ENCODE data around the gene CLBA1. TPM values are rescaled to one million over a fixed set of nuclear protein-coding genes. Genes with fewer than 3 reads are reported as not detected.

Gene CLBA1
- total and polyA plus RNA-seq, 3 experiments from 2014 or later, result 0.32 to 3.9 (median 3.8) TPM

DNA sequence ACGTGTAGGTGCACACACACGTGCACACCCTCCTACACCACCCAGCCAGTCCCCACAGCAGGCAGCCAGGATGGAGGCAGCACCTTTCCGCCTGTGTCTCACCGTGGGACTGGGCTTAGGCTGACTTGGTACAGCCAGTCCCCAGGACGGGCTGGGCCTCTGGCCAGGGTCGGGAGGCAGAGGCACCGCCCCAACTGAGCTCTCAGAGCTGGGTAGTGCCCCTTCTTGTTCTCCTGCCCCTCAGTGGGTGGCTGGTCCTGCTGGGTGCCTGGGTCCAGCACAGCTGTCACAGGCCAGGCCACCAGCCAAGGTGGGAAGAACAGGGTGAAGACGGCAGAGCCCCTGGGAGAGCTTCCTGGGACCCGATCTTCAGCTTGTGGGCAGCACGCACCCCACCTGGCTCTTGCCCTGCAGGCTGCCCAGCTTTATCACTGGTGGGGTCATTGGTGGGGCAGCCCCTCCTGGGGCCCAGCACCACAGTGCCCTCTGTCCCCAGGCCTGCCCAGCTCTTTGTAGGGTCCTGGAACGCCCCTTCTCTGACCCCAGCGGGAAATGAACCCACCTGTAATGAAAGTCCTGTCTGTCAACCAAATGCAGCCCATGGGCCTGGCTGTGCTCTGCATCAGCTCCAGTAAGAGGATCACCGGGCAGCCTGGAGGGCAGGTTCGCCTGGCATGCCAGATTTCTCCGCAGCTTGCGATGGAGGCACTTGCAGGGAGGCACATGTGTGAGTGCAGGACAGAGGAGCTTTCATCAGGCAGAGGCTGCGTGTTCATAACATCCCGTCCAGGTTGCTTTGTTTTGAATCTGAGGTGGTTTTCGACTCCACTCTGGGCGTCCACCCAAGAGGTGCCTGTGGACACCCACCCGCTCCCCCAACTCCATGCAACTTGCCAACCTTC lies 20.6 kb downstream of the CLBA1 start:
- CTCF ChIA-PET, result interaction anchor here (1.1 to 2.1 kb wide), 2 partner anchors 12 kb away, joined by 3 to 6 read pairs; no protein-coding TSS in a partner anchor
- Histone ChIP-seq H3K36me3 (ENCODE audit: insufficient read depth, low read length) (peaks cover 17% of the 10 kb centered on the region), H3K4me3 (ENCODE audit: low read length) (no peak overlapping the region), H3K27ac (ENCODE audit: low read depth, low read length) (no peak overlapping the region), H3K9me3 (ENCODE audit: low read length) (no peaks in the 10 kb centered on the region), H3K4me1 (ENCODE audit: insufficient read depth, low read length) (no peaks in the 10 kb centered on the region), H3K27me3 (ENCODE audit: insufficient read depth, low read length, poor library complexity, severe bottlenecking) (no peaks in the 10 kb centered on the region)
- Mint-ChIP-seq H3K27ac (peak overlapping the region in 3 of 8 donors; percentile 8 to 61 (median 36)), H3K27me3 (no peaks in the 10 kb centered on the region), H3K4me1 (no peaks in the 10 kb centered on the region), H3K36me3 (peaks cover 0 to 36% (median 4%) of the 10 kb centered on the region in 3 donors), H3K9me3 (no peaks in the 10 kb centered on the region), H3K4me3 (no peak overlapping the region)
- POLR2A ChIA-PET, result no interaction called here
- DNase-seq, result no peak

DNA sequence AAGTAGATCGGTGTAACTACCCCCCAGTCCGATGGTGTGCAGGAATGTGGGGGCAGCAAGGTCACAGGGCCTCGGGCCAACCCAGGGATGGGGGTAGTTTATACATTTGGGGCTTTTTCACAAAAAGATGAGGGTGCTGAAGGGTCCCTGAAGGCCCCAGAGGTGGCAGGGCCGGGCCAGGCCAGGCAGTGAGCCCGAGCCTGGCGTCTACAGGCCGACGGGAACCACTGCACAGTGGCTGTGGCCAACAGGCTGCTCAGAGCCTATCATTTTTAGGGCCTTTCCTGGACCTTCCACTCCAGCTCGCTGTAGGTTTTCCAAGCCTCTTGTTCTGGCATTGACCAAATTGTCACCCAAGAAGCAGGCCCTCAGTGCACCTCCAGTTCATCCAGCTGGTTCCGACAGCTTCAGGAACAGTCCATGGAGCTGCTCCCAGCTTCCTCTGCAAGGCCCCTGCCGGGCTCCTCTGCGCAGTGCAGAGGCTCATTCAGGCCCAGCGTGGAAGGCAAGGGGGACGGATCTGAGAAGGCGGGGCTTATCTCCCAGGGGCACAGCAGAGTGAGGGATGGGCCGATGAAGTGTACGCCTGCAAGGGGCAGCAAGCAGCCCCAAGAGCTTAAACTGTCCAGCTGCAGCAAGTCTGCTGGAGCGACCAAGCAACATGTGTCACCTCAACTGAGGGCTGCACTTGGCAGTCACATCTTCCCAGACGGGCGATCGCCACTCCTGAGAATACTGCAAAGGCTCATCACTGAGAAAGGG lies 21.4 kb downstream of the CLBA1 start:
- Histone ChIP-seq H3K4me3 (ENCODE audit: low read length) (no peak overlapping the region), H3K9me3 (ENCODE audit: low read length) (no peaks in the 10 kb centered on the region), H3K27ac (ENCODE audit: low read depth, low read length) (no peak overlapping the region), H3K4me1 (ENCODE audit: insufficient read depth, low read length) (no peaks in the 10 kb centered on the region), H3K36me3 (ENCODE audit: insufficient read depth, low read length) (peaks cover 25% of the 10 kb centered on the region), H3K27me3 (ENCODE audit: insufficient read depth, low read length, poor library complexity, severe bottlenecking) (no peaks in the 10 kb centered on the region)
- ChIA-PET CTCF (interaction anchor here (1.1 to 2.1 kb wide), 2 partner anchors 12 to 13 kb away, joined by 3 to 6 read pairs; no protein-coding TSS in a partner anchor), POLR2A (no interaction called here)
- Mint-ChIP-seq H3K27me3 (no peaks in the 10 kb centered on the region), H3K4me3 (no peak overlapping the region), H3K9me3 (no peaks in the 10 kb centered on the region), H3K27ac (peak overlapping the region in 3 of 8 donors; percentile 36 to 61 (median 57)), H3K4me1 (peaks cover 3 to 5% (median 4%) of the 10 kb centered on the region in 3 donors), H3K36me3 (peaks cover 0 to 44% (median 4%) of the 10 kb centered on the region in 3 donors)
- no peak for DNase-seq

DNA sequence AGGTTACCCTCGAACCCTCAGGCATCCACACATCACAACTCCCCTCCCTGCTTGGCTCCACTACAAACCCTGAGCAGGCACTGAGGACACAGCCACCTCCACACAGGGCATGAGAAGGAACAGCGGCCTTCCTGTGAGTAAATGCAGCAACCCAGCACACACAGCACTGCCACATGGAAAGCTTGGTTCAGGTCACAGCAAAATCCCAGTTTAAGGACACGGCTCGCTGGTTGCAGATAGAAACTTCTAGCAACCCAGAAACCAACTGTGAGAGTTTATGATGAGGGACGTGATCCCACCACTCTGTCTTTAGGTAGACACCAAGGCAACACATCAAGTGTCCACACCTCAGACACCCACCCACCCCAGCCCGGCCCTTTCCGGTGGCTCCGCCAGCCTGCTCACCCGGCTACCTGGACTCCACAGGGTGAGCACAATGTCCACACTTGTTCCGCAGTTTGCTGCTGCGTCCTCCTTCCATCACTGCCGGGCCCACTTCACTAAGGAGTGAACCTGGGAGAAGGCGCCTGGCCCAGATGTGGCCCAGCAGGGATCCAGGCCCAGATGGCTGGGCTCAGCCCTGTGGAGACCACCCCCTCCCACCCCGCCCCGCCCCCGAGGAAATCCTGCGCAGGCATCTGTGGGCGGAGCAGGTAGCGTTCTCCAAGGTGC lies 22.1 kb downstream of the CLBA1 start:
- H3K4me3 Mint-ChIP-seq, result no peak overlapping the region
- CTCF ChIA-PET, result no interaction called here
- H3K4me3 ChIP-seq (ENCODE audit: low read length), result no peak overlapping the region
- H3K27ac Mint-ChIP-seq, result peak overlapping the region in 2 of 8 donors; percentile 29 to 57
- POLR2A ChIA-PET, result no interaction called here
- DNase-seq, result no peak
- no peaks in the 10 kb centered on the region for H3K9me3 Mint-ChIP-seq
- H3K36me3 ChIP-seq (ENCODE audit: insufficient read depth, low read length), result peaks cover 25% of the 10 kb centered on the region
- no peak overlapping the region for H3K27ac ChIP-seq (ENCODE audit: low read depth, low read length)
- no peaks in the 10 kb centered on the region for H3K27me3 Mint-ChIP-seq
- H3K4me1 Mint-ChIP-seq, result peaks cover 7 to 12% (median 10%) of the 10 kb centered on the region in 3 donors
- H3K36me3 Mint-ChIP-seq, result peaks cover 0 to 51% (median 7%) of the 10 kb centered on the region in 3 donors
- H3K9me3 ChIP-seq (ENCODE audit: low read length), result no peaks in the 10 kb centered on the region
- H3K27me3 ChIP-seq (ENCODE audit: insufficient read depth, low read length, poor library complexity, severe bottlenecking), result no peaks in the 10 kb centered on the region
- no peaks in the 10 kb centered on the region for H3K4me1 ChIP-seq (ENCODE audit: insufficient read depth, low read length)

DNA sequence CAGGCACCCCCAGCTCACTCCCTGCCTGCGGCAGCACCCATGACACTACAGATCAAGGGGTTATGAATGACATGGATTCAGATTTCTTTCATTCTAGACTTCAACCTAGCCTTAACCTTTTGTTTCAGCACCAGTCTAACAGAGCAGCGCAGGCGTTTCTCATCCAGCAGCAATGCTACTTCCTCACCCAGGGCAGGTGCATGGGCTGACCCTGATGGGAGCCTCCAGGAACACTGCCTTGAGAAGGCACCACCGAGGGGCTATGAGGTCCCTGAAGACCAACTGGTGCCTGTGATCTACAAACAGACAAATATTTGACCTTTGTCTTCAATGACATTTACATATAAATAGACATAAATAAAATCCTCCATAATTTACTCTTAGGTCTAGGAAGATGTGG lies 24.5 kb downstream of the CLBA1 start:
- DNase-seq, result no peak
- CTCF ChIA-PET, result interaction anchor here (1.4 kb wide), 1 partner anchor 9 kb away, joined by 5 read pairs; no protein-coding TSS in a partner anchor
- POLR2A ChIA-PET, result no interaction called here
- Histone ChIP-seq H3K4me1 (ENCODE audit: insufficient read depth, low read length) (peaks cover 12% of the 10 kb centered on the region), H3K27me3 (ENCODE audit: insufficient read depth, low read length, poor library complexity, severe bottlenecking) (no peaks in the 10 kb centered on the region), H3K36me3 (ENCODE audit: insufficient read depth, low read length) (peaks cover 25% of the 10 kb centered on the region), H3K9me3 (ENCODE audit: low read length) (no peaks in the 10 kb centered on the region), H3K27ac (ENCODE audit: low read depth, low read length) (no peak overlapping the region), H3K4me3 (ENCODE audit: low read length) (no peak overlapping the region)
- Mint-ChIP-seq H3K27me3 (no peaks in the 10 kb centered on the region), H3K36me3 (peaks cover 0 to 55% (median 7%) of the 10 kb centered on the region in 3 donors), H3K4me1 (peaks cover 30 to 36% (median 34%) of the 10 kb centered on the region in 3 donors), H3K9me3 (no peaks in the 10 kb centered on the region), H3K27ac (peak overlapping the region in 3 of 8 donors; percentile 3 to 60 (median 41)), H3K4me3 (no peak overlapping the region)

DNA sequence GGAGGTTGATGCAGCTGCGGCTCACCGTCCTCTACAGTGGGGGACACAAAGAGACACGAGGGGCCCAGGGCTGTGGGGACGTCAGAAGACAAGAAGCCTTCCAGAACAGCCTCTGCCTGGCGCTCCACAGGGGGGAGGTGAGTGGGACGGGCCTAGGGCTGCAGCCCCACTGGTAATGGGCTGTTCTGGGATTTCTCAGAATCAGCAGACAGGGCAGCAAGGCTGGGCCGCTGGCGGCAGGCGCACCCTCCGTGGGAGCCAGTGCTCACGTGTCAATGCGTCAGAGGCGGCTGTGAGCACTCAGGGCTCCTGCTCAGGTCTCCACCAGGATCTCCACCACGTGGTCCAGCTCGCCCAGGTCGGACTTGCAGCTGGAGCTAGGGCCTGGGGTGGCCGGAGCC lies 25.3 kb downstream of the CLBA1 start:
- Histone ChIP-seq H3K4me3 (ENCODE audit: low read length) (no peak overlapping the region), H3K9me3 (ENCODE audit: low read length) (no peaks in the 10 kb centered on the region), H3K27me3 (ENCODE audit: insufficient read depth, low read length, poor library complexity, severe bottlenecking) (no peaks in the 10 kb centered on the region), H3K4me1 (ENCODE audit: insufficient read depth, low read length) (peaks cover 20% of the 10 kb centered on the region), H3K36me3 (ENCODE audit: insufficient read depth, low read length) (peaks cover 25% of the 10 kb centered on the region), H3K27ac (ENCODE audit: low read depth, low read length) (no peak overlapping the region)
- ChIA-PET CTCF (interaction anchor here (1.0 to 1.4 kb wide), 2 partner anchors 9 to 11 kb away, joined by 4 to 5 read pairs; partner anchors contain the start of gene CDCA4), POLR2A (interaction anchor here (0.6 kb wide), 1 partner anchor 1666 kb away, joined by 3 read pairs; no protein-coding TSS in a partner anchor)
- Mint-ChIP-seq H3K4me3 (no peak overlapping the region), H3K27ac (no peak overlapping the region), H3K36me3 (peaks cover 0 to 57% (median 7%) of the 10 kb centered on the region in 3 donors), H3K27me3 (no peaks in the 10 kb centered on the region), H3K4me1 (peaks cover 37 to 43% (median 41%) of the 10 kb centered on the region in 3 donors), H3K9me3 (no peaks in the 10 kb centered on the region)
- no peak for DNase-seq

DNA sequence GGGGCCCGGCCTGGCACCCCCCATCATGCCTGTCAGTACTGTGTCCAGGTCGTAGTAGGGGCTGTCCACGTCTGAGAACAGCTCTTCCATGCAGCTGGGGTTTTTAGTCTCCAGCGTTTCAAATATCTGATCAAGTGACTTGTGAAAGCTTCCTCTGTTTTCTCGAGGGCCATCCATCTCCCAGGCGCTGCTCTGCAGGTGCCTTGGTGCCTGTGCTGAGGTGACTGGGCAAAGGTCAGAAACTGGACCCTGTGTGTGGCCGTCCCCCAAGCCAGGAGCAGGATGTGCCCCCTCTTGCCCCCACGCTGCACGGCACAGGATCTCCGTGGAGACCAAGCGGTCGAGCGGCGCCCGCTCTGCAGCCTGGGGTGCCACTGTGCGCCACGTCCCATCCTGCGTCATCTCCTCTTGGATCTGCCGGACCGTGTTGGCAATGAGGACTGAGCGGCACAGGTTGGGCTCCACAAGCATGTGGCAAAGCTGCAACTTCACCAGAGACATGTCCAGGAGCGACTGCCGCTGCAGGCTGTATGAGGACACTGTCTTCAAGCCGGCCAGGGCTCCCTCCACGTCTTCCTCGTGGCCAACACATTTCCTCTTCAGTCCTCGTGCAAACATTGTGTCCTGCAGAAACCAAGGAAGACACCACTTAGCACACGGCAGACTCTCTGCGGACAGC lies 25.9 kb downstream of the CLBA1 start:
- H3K4me3 ChIP-seq (ENCODE audit: low read length), result no peak overlapping the region
- DNase-seq, result no peak
- Mint-ChIP-seq H3K27ac (peak overlapping the region in 3 of 8 donors; percentile 45 to 76 (median 46)), H3K36me3 (peaks cover 0 to 60% (median 9%) of the 10 kb centered on the region in 3 donors), H3K4me3 (no peak overlapping the region), H3K27me3 (no peaks in the 10 kb centered on the region), H3K9me3 (no peaks in the 10 kb centered on the region), H3K4me1 (peaks cover 43 to 49% (median 47%) of the 10 kb centered on the region in 3 donors)
- H3K9me3 ChIP-seq (ENCODE audit: low read length), result no peaks in the 10 kb centered on the region
- POLR2A ChIA-PET, result no interaction called here
- CTCF ChIA-PET, result interaction anchor here (1.0 to 1.4 kb wide), 3 partner anchors 8 to 34 kb away, joined by 4 to 5 read pairs (median 5); partner anchors contain the start of gene CDCA4
- H3K4me1 ChIP-seq (ENCODE audit: insufficient read depth, low read length), result peaks cover 23% of the 10 kb centered on the region
- no peak overlapping the region for H3K27ac ChIP-seq (ENCODE audit: low read depth, low read length)
- H3K27me3 ChIP-seq (ENCODE audit: insufficient read depth, low read length, poor library complexity, severe bottlenecking), result no peaks in the 10 kb centered on the region
- H3K36me3 ChIP-seq (ENCODE audit: insufficient read depth, low read length), result peaks cover 25% of the 10 kb centered on the region
